K562 (cell line): ENCODE results near the gene CHCHD1. TPM values are rescaled to one million over a fixed set of nuclear protein-coding genes. Genes with fewer than 3 reads are reported as not detected.

Experiments used
- ARID1B ChIP-seq: fragments of 450-650 bp; IDR thresholded peaks from 2 replicates; pipeline ENCODE4 v1.6.1; 2016; ENCODE audit warnings: antibody characterized with exemption, mild to moderate bottlenecking, inconsistent platforms
- BRCA1 ChIP-seq, 2 experiments: fragments of 450-650 bp in 1 of 2; sonication (generic) in 1 of 2; formaldehyde crosslinking in 1 of 2; IDR thresholded peaks; 2 replicates each; pipeline versions ENCODE4 v1.5.0 to v1.6.1; 2017 to 2020; ENCODE audit warnings: mild to moderate bottlenecking in 1 of 2, missing genetic modification reagents in 1 of 2
- CEBPB ChIP-seq: fragments of 450-650 bp; IDR thresholded peaks from 2 replicates; pipeline ENCODE4 v1.6.1; 2016; ENCODE audit warnings: missing genetic modification characterization, missing compliant biosample characterization
- FOXA1 ChIP-seq: fragments of 450-650 bp; IDR thresholded peaks from 2 replicates; pipeline ENCODE4 v1.6.1; 2016; ENCODE audit warnings: mild to moderate bottlenecking, borderline replicate concordance
- FOXJ2 ChIP-seq: fragments of 200-800 bp; sonication (Bioruptor generic); IDR thresholded peaks from 2 replicates; pipeline ENCODE4 v1.6.1; 2016; ENCODE audit warnings: missing genetic modification characterization, missing compliant biosample characterization
- KDM4B ChIP-seq, 2 experiments: fragments of 450-650 bp in 1 of 2; sonication (generic) in 1 of 2; IDR thresholded peaks; 2 replicates each; pipeline ENCODE4 v1.6.1; 2016 to 2017; ENCODE audit warnings: borderline replicate concordance in 2 of 2, antibody characterized with exemption in 1 of 2, low read depth in 1 of 2, mild to moderate bottlenecking in 1 of 2
- MYNN ChIP-seq, 2 experiments: sonication (generic); formaldehyde crosslinking in 1 of 2; IDR thresholded peaks; 2 replicates each; pipeline versions ENCODE4 v1.5.0 to v1.6.1; 2016 to 2020; ENCODE audit warnings: antibody characterized with exemption in 1 of 2, missing genetic modification reagents in 1 of 2
- NCOA1 ChIP-seq: fragments of 450-650 bp; IDR thresholded peaks from 2 replicates; pipeline ENCODE4 v1.6.1; 2016; ENCODE audit warnings: low read depth
- SRSF1 ChIP-seq: fragments of 200-400 bp; formaldehyde crosslinking; IDR thresholded peaks from 2 replicates; pipeline ENCODE4 v1.6.1; 2017; ENCODE audit warnings: mild to moderate bottlenecking, low read depth, low read length, moderate library complexity
- ZBTB17 ChIP-seq: fragments of 450-650 bp; formaldehyde crosslinking; IDR thresholded peaks from 2 replicates; pipeline ENCODE4 v1.4.0; 2020; ENCODE audit warnings: mild to moderate bottlenecking
- ZBTB8A ChIP-seq: fragments of 450-650 bp; IDR thresholded peaks from 2 replicates; pipeline ENCODE4 v1.6.1; 2018; ENCODE audit warnings: mild to moderate bottlenecking, moderate library complexity; ENCODE audit not compliant: partially characterized antibody
- polyA plus RNA-seq, 8 experiments: library from polyadenylated mRNA; depleted of rRNA in 4 of 8; stranded (reverse) in 5 of 8; unstranded in 3 of 8; fragments of >200 nt; fragmentation: Nextera tagmentation in 2 of 8; fragmentation: Illumina TruSeq in 1 of 8; extraction: Ambion mirVana in 2 of 8; extraction: Trizol in 1 of 8; gene quantifications; 2 replicates each; pipeline versions ENCODE4 v1.2.1 to v1.2.3, GENCODE V29; 2011 to 2014; ENCODE audit warnings: inconsistent platforms in 1 of 8, missing spikeins in 1 of 8
- total RNA-seq, 7 experiments: library from RNA; depleted of rRNA in 6 of 7; stranded (reverse); fragments of >200 nt in 6 of 7; fragmentation: Illumina TruSeq in 2 of 7; extraction: Trizol in 2 of 7; gene quantifications; 2 replicates each; pipeline versions ENCODE4 v1.2.1 to v1.2.3, GENCODE V29; 2011 to 2021; ENCODE audit warnings: low replicate concordance in 1 of 7
- TF ChIP-seq, protein P1 (sequence below): fragments of 450-650 bp; formaldehyde crosslinking; IDR thresholded peaks from 2 replicates; pipeline ENCODE4 v1.4.0; 2020; ENCODE audit warnings: mild to moderate bottlenecking, moderate library complexity
- TF ChIP-seq, protein P2 (sequence below): sonication (generic); formaldehyde crosslinking; IDR thresholded peaks from 2 replicates; pipeline ENCODE4 v1.8.1; 2023; ENCODE audit warnings: missing genetic modification reagents, mild to moderate bottlenecking, borderline replicate concordance
- TF ChIP-seq, protein P3 (sequence below), 2 experiments: fragments of 450-650 bp; IDR thresholded peaks; 2 replicates each; pipeline ENCODE4 v1.6.1; 2016
- TF ChIP-seq, protein P4 (sequence below), 2 experiments: fragments of 450-650 bp in 1 of 2; sonication (generic) in 1 of 2; formaldehyde crosslinking in 1 of 2; IDR thresholded peaks in 1 of 2; conservative IDR thresholded peaks in 1 of 2; 2 replicates each; pipeline versions ENCODE4 v1.6.1 to v1.8.1; 2016 to 2023; ENCODE audit warnings: mild to moderate bottlenecking in 2 of 2, moderate library complexity in 2 of 2, inconsistent platforms in 1 of 2, missing genetic modification reagents in 1 of 2

CHCHD1 gene
- total and polyA plus RNA-seq, 9 of the 15 experiments (the other 6 are each of a cell fraction or from before 2014, with no cell fraction given), result 52.9 to 126 (median 83.4) TPM

DNA sequence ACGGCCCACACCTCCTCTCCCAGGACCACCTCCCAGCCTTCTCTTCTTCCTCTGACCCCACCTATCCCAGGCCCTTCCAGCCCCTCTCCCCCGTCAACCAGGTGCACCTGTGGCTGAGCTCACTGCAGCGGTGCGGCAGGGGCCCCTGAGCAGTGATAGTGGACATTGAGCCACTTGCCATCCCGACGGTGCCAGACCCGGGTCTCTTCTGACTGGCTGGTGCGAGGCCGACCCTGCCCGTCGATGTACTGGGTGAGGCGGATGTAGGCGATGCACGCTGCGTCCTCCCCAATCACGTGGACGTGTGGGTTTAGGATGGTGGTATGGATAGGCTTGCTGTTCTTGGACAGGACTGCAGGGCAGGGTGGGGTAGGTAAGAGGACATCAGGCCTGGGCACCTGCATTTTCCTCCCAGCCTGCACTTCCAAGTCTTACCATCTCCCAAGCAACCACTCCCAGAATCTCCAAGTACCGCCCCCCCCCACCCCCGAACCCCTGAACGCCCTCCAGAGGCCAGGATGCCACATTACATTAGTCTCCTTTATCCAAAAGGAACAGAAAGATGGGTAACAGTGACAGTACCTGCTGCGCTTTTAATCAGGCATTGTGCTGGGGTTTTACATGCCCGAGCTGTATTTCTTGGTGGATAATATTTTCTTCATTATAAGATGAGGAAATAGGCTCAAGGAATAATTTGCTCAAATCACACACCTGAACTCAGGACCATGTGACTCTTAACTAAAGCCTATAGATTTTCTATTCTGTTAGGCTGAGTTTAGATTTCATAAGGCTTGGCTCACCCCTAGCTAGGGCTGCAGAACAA is 33.3 kb downstream of the CHCHD1 start (continued):
- TF ChIP-seq, protein P1, sequence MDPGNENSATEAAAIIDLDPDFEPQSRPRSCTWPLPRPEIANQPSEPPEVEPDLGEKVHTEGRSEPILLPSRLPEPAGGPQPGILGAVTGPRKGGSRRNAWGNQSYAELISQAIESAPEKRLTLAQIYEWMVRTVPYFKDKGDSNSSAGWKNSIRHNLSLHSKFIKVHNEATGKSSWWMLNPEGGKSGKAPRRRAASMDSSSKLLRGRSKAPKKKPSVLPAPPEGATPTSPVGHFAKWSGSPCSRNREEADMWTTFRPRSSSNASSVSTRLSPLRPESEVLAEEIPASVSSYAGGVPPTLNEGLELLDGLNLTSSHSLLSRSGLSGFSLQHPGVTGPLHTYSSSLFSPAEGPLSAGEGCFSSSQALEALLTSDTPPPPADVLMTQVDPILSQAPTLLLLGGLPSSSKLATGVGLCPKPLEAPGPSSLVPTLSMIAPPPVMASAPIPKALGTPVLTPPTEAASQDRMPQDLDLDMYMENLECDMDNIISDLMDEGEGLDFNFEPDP (CRISPR knock-in tag), result no peak
- TF ChIP-seq CEBPB (tag) (no peak), KDM4B (IDR thresholded peaks at IDR 0.05; ENCODE audit: borderline replicate concordance in 2 of 2, low read depth in 1 of 2) (no peak), ZBTB17 (CRISPR knock-in tag) (no peak), FOXA1 (no peak), SRSF1 (no peak), ARID1B (no peak), FOXJ2 (no peak), BRCA1 (IDR thresholded peaks at IDR 0.05) (no peak), BRCA1 (CRISPR knock-in tag; IDR thresholded peaks at IDR 0.05) (no peak), MYNN (IDR thresholded peaks at IDR 0.05) (no peak), MYNN (CRISPR knock-in tag; IDR thresholded peaks at IDR 0.05) (no peak), ZBTB8A (no peak), NCOA1 (no peak)
- TF ChIP-seq, protein P2, sequence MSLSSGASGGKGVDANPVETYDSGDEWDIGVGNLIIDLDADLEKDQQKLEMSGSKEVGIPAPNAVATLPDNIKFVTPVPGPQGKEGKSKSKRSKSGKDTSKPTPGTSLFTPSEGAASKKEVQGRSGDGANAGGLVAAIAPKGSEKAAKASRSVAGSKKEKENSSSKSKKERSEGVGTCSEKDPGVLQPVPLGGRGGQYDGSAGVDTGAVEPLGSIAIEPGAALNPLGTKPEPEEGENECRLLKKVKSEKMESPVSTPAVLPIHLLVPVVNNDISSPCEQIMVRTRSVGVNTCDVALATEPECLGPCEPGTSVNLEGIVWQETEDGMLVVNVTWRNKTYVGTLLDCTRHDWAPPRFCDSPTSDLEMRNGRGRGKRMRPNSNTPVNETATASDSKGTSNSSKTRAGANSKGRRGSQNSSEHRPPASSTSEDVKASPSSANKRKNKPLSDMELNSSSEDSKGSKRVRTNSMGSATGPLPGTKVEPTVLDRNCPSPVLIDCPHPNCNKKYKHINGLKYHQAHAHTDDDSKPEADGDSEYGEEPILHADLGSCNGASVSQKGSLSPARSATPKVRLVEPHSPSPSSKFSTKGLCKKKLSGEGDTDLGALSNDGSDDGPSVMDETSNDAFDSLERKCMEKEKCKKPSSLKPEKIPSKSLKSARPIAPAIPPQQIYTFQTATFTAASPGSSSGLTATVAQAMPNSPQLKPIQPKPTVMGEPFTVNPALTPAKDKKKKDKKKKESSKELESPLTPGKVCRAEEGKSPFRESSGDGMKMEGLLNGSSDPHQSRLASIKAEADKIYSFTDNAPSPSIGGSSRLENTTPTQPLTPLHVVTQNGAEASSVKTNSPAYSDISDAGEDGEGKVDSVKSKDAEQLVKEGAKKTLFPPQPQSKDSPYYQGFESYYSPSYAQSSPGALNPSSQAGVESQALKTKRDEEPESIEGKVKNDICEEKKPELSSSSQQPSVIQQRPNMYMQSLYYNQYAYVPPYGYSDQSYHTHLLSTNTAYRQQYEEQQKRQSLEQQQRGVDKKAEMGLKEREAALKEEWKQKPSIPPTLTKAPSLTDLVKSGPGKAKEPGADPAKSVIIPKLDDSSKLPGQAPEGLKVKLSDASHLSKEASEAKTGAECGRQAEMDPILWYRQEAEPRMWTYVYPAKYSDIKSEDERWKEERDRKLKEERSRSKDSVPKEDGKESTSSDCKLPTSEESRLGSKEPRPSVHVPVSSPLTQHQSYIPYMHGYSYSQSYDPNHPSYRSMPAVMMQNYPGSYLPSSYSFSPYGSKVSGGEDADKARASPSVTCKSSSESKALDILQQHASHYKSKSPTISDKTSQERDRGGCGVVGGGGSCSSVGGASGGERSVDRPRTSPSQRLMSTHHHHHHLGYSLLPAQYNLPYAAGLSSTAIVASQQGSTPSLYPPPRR (CRISPR knock-in tag), result no peak
- TF ChIP-seq, protein P3, sequence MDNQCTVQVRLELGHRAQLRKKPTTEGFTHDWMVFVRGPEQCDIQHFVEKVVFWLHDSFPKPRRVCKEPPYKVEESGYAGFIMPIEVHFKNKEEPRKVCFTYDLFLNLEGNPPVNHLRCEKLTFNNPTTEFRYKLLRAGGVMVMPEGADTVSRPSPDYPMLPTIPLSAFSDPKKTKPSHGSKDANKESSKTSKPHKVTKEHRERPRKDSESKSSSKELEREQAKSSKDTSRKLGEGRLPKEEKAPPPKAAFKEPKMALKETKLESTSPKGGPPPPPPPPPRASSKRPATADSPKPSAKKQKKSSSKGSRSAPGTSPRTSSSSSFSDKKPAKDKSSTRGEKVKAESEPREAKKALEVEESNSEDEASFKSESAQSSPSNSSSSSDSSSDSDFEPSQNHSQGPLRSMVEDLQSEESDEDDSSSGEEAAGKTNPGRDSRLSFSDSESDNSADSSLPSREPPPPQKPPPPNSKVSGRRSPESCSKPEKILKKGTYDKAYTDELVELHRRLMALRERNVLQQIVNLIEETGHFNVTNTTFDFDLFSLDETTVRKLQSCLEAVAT (IDR thresholded peaks at IDR 0.05), result peak in 1 of 2 experiments; percentile 44; a peak in 1 of 4 replicates
- TF ChIP-seq, protein P4, sequence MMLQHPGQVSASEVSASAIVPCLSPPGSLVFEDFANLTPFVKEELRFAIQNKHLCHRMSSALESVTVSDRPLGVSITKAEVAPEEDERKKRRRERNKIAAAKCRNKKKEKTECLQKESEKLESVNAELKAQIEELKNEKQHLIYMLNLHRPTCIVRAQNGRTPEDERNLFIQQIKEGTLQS (IDR thresholded peaks at IDR 0.05), result no peak
- TF ChIP-seq, protein P4 (CRISPR knock-in tag; conservative IDR thresholded peaks at IDR 0.05), result no peak
- TF ChIP-seq, all 486 proteins: peak for 9
